ENCODE measurements around the gene TGM5.

DNA sequence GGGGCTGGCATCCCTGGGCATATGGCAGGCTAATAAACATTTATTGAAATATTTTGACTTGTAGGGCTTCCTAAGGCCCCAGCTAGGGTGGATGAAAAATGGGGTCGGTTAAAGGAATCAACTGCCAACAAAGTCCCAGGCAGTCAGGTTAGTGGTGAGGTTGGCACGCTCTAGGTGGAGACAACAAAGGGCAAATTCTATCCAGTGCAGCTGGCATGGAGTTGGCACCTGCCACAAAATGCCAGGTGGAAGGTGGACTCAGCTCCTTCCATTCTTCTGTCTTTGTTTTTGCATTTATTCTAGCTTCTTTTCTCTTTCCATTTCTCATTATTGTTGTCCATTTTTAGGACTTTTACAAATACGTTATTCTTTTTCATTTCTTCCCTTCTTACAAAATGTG lies 32.7 kb upstream of the TGM5 start:
- TF ChIP-seq, protein P1, sequence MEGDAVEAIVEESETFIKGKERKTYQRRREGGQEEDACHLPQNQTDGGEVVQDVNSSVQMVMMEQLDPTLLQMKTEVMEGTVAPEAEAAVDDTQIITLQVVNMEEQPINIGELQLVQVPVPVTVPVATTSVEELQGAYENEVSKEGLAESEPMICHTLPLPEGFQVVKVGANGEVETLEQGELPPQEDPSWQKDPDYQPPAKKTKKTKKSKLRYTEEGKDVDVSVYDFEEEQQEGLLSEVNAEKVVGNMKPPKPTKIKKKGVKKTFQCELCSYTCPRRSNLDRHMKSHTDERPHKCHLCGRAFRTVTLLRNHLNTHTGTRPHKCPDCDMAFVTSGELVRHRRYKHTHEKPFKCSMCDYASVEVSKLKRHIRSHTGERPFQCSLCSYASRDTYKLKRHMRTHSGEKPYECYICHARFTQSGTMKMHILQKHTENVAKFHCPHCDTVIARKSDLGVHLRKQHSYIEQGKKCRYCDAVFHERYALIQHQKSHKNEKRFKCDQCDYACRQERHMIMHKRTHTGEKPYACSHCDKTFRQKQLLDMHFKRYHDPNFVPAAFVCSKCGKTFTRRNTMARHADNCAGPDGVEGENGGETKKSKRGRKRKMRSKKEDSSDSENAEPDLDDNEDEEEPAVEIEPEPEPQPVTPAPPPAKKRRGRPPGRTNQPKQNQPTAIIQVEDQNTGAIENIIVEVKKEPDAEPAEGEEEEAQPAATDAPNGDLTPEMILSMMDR (IDR thresholded peaks at IDR 0.05 in 8 of 11, conservative IDR thresholded peaks at IDR 0.05 in 3 of 11): no peak
- TF ChIP-seq POLR2A (IDR thresholded peaks at IDR 0.05): no peak
